HEK293 (cell line): ENCODE results near the gene PCSK6.

Source experiments
- ATF2 ChIP-seq: fragments of 450-650 bp; formaldehyde crosslinking; IDR thresholded peaks from 2 replicates; pipeline ENCODE4 v1.5.1; 2016; ENCODE audit warnings: missing biosample characterization, missing genetic modification characterization, low read depth
- SCRT1 ChIP-seq: fragments of 450-650 bp; formaldehyde crosslinking; IDR thresholded peaks from 2 replicates; pipeline ENCODE4 v1.5.1; 2016; ENCODE audit warnings: missing biosample characterization, missing genetic modification characterization, borderline replicate concordance
- TF ChIP-seq, protein P1 (sequence below): fragments of 450-650 bp; formaldehyde crosslinking; IDR thresholded peaks from 2 replicates; pipeline ENCODE4 v1.5.1; 2016; ENCODE audit warnings: missing biosample characterization, missing genetic modification characterization

DNA sequence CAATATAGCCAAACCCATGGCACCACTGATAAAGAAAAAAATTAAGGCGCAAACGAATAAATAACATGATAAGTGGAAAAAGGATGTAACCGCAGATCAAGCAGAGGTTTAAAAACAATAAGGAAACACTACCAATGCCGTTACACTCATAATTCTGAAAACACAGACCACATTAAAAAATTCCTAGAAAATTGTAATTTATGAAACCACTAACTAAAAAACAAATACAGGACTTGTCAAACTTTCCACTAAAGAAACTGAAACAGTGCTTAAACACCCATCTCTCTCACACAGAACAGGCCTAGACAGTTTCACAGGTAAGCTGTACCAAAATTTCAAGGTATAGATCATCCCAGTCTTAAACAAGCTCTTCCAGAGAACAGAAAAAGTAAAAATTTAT, 28.4 kb downstream of the PCSK6 start:
- TF ChIP-seq, protein P1, sequence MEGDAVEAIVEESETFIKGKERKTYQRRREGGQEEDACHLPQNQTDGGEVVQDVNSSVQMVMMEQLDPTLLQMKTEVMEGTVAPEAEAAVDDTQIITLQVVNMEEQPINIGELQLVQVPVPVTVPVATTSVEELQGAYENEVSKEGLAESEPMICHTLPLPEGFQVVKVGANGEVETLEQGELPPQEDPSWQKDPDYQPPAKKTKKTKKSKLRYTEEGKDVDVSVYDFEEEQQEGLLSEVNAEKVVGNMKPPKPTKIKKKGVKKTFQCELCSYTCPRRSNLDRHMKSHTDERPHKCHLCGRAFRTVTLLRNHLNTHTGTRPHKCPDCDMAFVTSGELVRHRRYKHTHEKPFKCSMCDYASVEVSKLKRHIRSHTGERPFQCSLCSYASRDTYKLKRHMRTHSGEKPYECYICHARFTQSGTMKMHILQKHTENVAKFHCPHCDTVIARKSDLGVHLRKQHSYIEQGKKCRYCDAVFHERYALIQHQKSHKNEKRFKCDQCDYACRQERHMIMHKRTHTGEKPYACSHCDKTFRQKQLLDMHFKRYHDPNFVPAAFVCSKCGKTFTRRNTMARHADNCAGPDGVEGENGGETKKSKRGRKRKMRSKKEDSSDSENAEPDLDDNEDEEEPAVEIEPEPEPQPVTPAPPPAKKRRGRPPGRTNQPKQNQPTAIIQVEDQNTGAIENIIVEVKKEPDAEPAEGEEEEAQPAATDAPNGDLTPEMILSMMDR (tag by site-specific recombination): no peak
- no peak for TF ChIP-seq ATF2
- TF ChIP-seq SCRT1 (tag by site-specific recombination): no peak
